Endothelial cell (in vitro differentiated cells): ENCODE results near the gene DEK. TPM values are rescaled to one million over a fixed set of nuclear protein-coding genes. Genes with fewer than 3 reads are reported as not detected.

ENCODE experiments used
- DNase-seq: peaks from one replicate; pipeline ENCODE4 v3.0.0; 2021; ENCODE audit warnings: low spot score
- H3K27ac Mint-ChIP-seq: one replicate; pipeline ENCODE4 v1.8.0; 2021; ENCODE audit warnings: mixed read lengths, inconsistent platforms; ENCODE audit not compliant: unreplicated experiment
- H3K27me3 Mint-ChIP-seq: one replicate; pipeline ENCODE4 v1.8.0; 2021; ENCODE audit warnings: mild to moderate bottlenecking, moderate library complexity, mixed read lengths, inconsistent platforms; ENCODE audit not compliant: unreplicated experiment
- H3K36me3 Mint-ChIP-seq: one replicate; pipeline ENCODE4 v1.8.0; 2021; ENCODE audit warnings: mild to moderate bottlenecking, low read depth, mixed read lengths, inconsistent platforms; ENCODE audit not compliant: unreplicated experiment
- H3K4me1 Mint-ChIP-seq: one replicate; pipeline ENCODE4 v1.8.0; 2021; ENCODE audit warnings: mild to moderate bottlenecking, mixed read lengths, inconsistent platforms; ENCODE audit not compliant: unreplicated experiment
- H3K4me3 Mint-ChIP-seq: one replicate; pipeline ENCODE4 v1.8.0; 2021; ENCODE audit warnings: mild to moderate bottlenecking, mixed read lengths, inconsistent platforms; ENCODE audit not compliant: unreplicated experiment
- H3K9me3 Mint-ChIP-seq: one replicate; pipeline ENCODE4 v1.8.0; 2021; ENCODE audit warnings: mixed read lengths, inconsistent platforms; ENCODE audit not compliant: unreplicated experiment
- CTCF ChIP-seq: fragments of 200-600 bp; sonication (generic); IDR thresholded peaks from one replicate; pipeline ENCODE4 v1.5.0; 2021; ENCODE audit warnings: antibody characterized with exemption; ENCODE audit not compliant: unreplicated experiment
- total RNA-seq: library from RNA; stranded (reverse); fragmentation: NEBNext Ultra II Directional; extraction: Animal tissue kit (Norgen Biotek cat#: 25700); gene quantifications from one replicate; pipeline ENCODE4 v1.2.1, GENCODE V29; 2021; ENCODE audit not compliant: unreplicated experiment

Gene DEK
- total RNA-seq, 1 donor from 2014 or later, result 61.2 TPM

- peaks cover 11% of the 10 kb centered on the region for H3K4me1 Mint-ChIP-seq
- no peak for DNase-seq
- H3K27ac Mint-ChIP-seq, result no peak overlapping the region
- no peak for TF ChIP-seq CTCF
- no peaks in the 10 kb centered on the region for H3K9me3 Mint-ChIP-seq
- H3K27me3 Mint-ChIP-seq, result no peaks in the 10 kb centered on the region
- no peaks in the 10 kb centered on the region for H3K36me3 Mint-ChIP-seq
- H3K4me3 Mint-ChIP-seq, result no peak overlapping the region
Measured at GRCh38 chr6:18192026-18192425, 72.3 kb downstream of the DEK start.

GRCh38 chr6:18189196-18189595 is 75.1 kb downstream of the DEK start:
- no peak for DNase-seq
- Mint-ChIP-seq H3K36me3 (no peaks in the 10 kb centered on the region), H3K9me3 (no peaks in the 10 kb centered on the region), H3K4me1 (peaks cover 14% of the 10 kb centered on the region), H3K4me3 (no peak overlapping the region), H3K27ac (no peak overlapping the region), H3K27me3 (no peaks in the 10 kb centered on the region)
- no peak for TF ChIP-seq CTCF

GRCh38 chr6:18187701-18188100 is 76.6 kb downstream of the DEK start:
- Mint-ChIP-seq H3K4me3 (no peak overlapping the region), H3K27ac (no peak overlapping the region), H3K9me3 (no peaks in the 10 kb centered on the region), H3K4me1 (peaks cover 16% of the 10 kb centered on the region), H3K36me3 (no peaks in the 10 kb centered on the region), H3K27me3 (no peaks in the 10 kb centered on the region)
- TF ChIP-seq CTCF, result no peak
- DNase-seq, result no peak

- no peak for TF ChIP-seq CTCF
- no peak overlapping the region for H3K27ac Mint-ChIP-seq
- no peak for DNase-seq
- H3K36me3 Mint-ChIP-seq, result no peaks in the 10 kb centered on the region
- peaks cover 16% of the 10 kb centered on the region for H3K4me1 Mint-ChIP-seq
- no peak overlapping the region for H3K4me3 Mint-ChIP-seq
- no peaks in the 10 kb centered on the region for H3K9me3 Mint-ChIP-seq
- no peaks in the 10 kb centered on the region for H3K27me3 Mint-ChIP-seq
Measured at GRCh38 chr6:18186540-18187250, 77.6 kb downstream of the DEK start.

- Mint-ChIP-seq H3K4me3 (no peak overlapping the region), H3K27me3 (no peaks in the 10 kb centered on the region), H3K27ac (peak overlapping the region; percentile 61), H3K36me3 (no peaks in the 10 kb centered on the region), H3K4me1 (peaks cover 16% of the 10 kb centered on the region), H3K9me3 (no peaks in the 10 kb centered on the region)
- TF ChIP-seq CTCF, result no peak
- no peak for DNase-seq
Measured at GRCh38 chr6:18186033-18186432, 78.3 kb downstream of the DEK start.
